A549 treated with CORT108297 at 1 μM for 4 hours (cell line): ENCODE results near the gene MYL6B. TPM values are rescaled to one million over a fixed set of nuclear protein-coding genes. Genes with fewer than 3 reads are reported as not detected.

ENCODE experiments used
- total RNA-seq: library from RNA; stranded (reverse); fragments of 200-300 nt; extraction: Qiagen RNA extraction; gene quantifications from 5 replicates; pipeline ENCODE4 v1.2.3, GENCODE V29; 2022

The MYL6B gene
- 70.7 to 88.4 TPM (median 84.6 TPM) in 5 replicates for total RNA-seq

DNA sequence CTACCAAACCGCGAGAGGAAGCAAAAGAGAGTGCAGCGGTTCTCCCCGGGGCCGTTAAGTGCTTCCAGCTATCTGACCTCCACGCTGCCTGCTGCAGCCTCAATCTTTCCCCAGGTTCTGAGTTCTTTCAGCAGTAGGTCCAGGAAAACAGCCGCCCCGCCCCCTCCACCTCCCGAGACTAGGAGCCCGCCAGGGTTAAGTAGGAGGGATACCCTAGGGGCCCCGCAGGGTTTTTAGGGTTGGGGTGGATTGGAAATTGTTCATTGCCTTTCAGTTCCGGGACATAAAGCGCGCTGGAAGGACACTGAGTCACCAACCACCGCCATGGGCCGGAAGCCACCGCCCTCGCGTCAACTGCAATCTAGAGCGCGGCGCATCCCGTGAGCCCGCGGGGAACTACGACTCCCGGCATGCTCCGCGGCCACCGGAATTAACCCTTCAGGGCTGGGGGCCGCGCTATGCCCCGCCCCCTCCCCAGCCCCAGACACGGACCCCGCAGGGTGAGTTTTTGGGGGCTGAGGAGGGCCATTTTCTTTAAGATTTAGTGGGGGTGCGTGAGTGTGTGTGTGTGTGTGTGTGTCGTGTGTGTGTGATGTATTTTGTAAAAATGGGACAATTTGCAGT, at the start of gene MYL6B:
Gene MYL6B (plus strand): TSS at position 456 of the 624 bp plus-strand sequence. CDS start 1,332 bp downstream, outside the sequence.

GRCh38 chr12:56104109-56104814, 48.1 kb upstream of the MYL6B start, which contains the start of gene PA2G4:
Gene PA2G4 (plus strand): TSS chr12:56104559. CDS start chr12:56104738, 179 bp downstream.

GRCh38 chr12:56116267-56117081, 35.9 kb upstream of the MYL6B start, which contains the start of gene RPL41:
Gene RPL41 (plus strand): TSS chr12:56116633.

DNA sequence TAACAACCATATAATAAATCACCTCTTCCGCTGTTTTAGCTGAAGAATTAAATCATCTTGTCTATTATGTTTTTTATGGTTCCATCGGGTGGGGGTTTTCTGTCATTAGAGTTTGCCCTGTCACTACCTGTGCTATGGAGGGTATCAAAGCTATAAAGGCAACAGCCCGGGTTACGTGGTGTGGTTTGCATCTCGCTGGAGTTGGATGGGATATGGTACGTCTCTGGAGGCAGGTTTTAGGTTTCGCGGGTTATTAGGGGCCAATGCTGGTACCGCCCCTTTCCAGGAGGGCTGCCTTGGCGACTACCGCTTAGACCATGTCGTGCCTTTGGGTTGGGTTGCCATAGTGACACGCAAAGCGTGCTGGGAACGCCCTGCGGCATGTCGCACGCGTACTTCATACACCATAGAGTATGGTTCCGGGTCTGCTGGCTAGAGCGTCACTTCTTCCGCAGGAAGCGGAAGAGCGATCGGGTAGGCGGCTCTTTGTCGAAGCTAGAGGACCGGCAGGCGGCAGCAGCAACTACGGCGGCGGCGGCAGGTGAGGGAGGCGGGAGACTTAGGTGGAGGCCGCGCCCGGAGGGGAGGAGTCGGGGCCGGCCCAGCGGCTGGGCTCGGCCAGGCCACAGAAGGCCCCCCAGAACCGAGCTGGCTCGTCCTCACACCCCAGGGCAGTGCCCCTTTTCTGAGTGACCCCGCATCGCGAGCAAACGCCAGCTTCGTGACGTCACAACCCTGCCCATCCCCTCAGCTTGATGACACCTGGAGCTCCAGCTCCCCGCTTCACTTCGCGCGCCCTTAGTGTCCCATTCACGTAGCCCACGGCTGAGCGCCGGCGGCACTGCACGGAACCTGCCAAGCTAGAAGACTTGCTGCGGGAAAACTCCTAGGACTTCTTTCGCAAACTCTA, 34.4 kb upstream of the MYL6B start, which contains the start of gene ZC3H10:
Gene ZC3H10 (plus strand): TSS at position 489 of the 910 bp plus-strand sequence. CDS start 2,297 bp downstream, outside the sequence.

DNA sequence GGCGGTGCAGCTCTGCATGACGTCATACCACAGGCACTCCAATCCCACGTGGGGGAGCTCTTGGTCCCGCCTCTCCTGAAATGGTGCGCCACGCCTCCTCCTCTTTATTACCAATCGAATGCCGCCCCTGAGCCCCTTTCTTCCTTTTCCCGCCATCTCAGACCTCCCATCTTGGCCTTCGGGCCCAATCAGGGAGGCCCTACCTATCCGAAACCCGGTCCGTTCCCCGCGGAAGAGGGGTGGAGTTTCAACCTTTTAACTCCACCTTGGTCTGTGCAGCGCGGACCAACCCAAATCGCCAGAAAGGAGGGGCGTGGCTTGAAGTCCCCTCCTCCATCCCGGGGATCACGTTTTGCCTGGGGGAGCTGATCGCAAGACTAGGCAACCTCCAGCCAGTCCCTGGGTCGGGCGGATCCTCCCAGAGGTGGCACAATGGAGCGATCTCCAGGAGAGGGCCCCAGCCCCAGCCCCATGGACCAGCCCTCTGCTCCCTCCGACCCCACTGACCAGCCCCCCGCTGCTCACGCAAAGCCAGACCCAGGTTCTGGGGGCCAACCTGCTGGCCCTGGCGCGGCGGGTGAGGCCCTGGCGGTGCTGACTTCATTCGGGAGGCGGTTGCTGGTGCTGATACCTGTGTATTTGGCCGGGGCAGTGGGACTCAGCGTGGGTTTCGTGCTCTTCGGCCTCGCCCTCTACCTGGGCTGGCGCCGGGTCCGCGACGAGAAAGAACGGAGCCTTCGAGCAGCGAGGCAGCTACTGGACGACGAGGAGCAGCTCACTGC, 24.3 kb upstream of the MYL6B start, which contains the start of gene ESYT1:
Gene ESYT1 (plus strand): TSS at position 380 of the 782 bp plus-strand sequence. CDS start 53 bp downstream, at position 433.

DNA sequence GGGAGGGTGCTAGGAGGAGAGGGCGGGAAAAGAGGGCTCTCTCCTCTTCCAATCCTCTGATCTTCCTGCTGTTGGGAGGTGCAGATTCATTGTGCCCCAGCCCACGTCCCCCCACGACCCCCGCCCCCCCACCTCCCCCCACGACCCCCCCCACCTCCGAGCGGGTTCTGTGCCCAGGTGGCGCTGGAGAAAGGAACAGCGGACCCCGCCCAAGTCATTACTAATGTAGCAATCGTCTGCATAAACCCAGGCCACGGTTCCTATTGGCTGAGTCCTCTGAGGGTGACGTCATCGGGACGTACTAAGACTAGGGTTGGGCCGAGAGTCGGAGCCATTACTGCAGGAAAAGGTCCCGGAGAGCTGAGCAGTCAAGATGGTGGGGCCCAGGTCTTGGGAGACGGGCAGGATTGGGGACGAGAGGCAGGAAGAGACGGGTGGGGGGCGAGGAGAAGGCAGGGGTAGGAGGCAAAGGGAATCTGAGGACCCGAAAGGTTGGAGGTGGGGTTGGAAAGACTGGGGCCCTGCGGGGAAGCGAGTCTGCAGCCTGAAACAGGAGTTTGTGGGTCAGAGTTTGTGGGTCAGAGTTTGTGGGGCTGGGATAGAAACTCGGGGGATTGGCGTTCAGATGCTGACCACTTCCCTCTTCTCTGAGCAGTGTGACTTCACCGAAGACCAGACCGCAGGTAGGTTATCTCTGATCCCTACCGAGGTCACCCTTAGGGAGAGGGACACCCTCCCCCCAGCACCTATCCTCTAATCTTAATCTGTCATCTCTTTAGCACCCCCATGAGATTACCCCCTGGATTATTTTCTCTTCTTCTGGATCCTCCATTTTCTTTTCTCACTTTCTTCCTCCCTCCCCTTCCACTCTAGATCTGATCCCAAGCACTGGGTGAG, 5.9 kb downstream of the MYL6B start, which contains the start of gene MYL6:
Gene MYL6 (plus strand): TSS at position 331 of the 897 bp plus-strand sequence. CDS start 43 bp downstream, at position 374.

GRCh38 chr12:56189099-56189917, 36.9 kb downstream of the MYL6B start, which contains the start of gene SMARCC2:
Gene SMARCC2 (minus strand): TSS chr12:56189483. CDS start chr12:56189461, 22 bp downstream.

Other genes starting within 250 kb of the MYL6B start
- gene PYM1, start 224.7 kb upstream of the MYL6B start, total RNA-seq = 37.2 to 39.7 TPM (median 38.6 TPM) in 5 replicates
- gene DGKA, start 221.4 kb upstream of the MYL6B start, total RNA-seq = 14.3 to 21.8 TPM (median 17.7 TPM) in 5 replicates
- gene PMEL, start 186.5 kb upstream of the MYL6B start, total RNA-seq = 0.77 to 1.0 TPM (median 0.89 TPM) in 5 replicates
- gene CDK2, start 185.8 kb upstream of the MYL6B start, total RNA-seq = 46.4 to 60.7 TPM (median 57.7 TPM) in 5 replicates
- 27.1 to 36.8 TPM (median 34.3 TPM) in 5 replicates for gene RAB5B, start 178.5 kb upstream of the MYL6B start, total RNA-seq
- gene SUOX, start 155.3 kb upstream of the MYL6B start, total RNA-seq = 7.9 to 10.5 TPM (median 9.1 TPM) in 5 replicates
- 1.9 to 3.6 TPM (median 2.2 TPM) in 5 replicates for gene IKZF4, start 131.5 kb upstream of the MYL6B start, total RNA-seq
- 654 to 868 TPM (median 725 TPM) in 5 replicates for gene RPS26, start 110.7 kb upstream of the MYL6B start, total RNA-seq
- gene ERBB3, start 72.4 kb upstream of the MYL6B start, total RNA-seq = 1.0 to 1.8 TPM (median 1.6 TPM) in 5 replicates
- 281 to 362 TPM (median 303 TPM) in 5 replicates for gene PA2G4, start 48.0 kb upstream of the MYL6B start, total RNA-seq
- 4,645 to 5,946 TPM (median 5,878 TPM) in 5 replicates for gene RPL41, start 36.0 kb upstream of the MYL6B start, total RNA-seq
- 2.2 to 3.5 TPM (median 3.0 TPM) in 5 replicates for gene ZC3H10, start 34.3 kb upstream of the MYL6B start, total RNA-seq
- 61.9 to 73.2 TPM (median 68.2 TPM) in 5 replicates for gene ESYT1, start 24.3 kb upstream of the MYL6B start, total RNA-seq
- gene MYL6, start 5.8 kb downstream of the MYL6B start, total RNA-seq = 2,099 to 2,877 TPM (median 2,163 TPM) in 5 replicates
- 29.0 to 40.5 TPM (median 39.1 TPM) in 5 replicates for gene SMARCC2, start 36.9 kb downstream of the MYL6B start, total RNA-seq
- gene RNF41, start 69.3 kb downstream of the MYL6B start, total RNA-seq = 19.2 to 26.8 TPM (median 25.5 TPM) in 5 replicates
- gene NABP2, start 71.8 kb downstream of the MYL6B start, total RNA-seq = 55.2 to 63.7 TPM (median 60.3 TPM) in 5 replicates
- 0.09 TPM in 2 of 5 replicates, not detected in the others for gene SLC39A5, start 77.5 kb downstream of the MYL6B start, total RNA-seq
- 36.1 to 51.0 TPM (median 50.0 TPM) in 5 replicates for gene ANKRD52, start 105.8 kb downstream of the MYL6B start, total RNA-seq
- gene COQ10A, start 114.4 kb downstream of the MYL6B start, total RNA-seq = 16.9 to 19.6 TPM (median 18.6 TPM) in 5 replicates
- 143 to 171 TPM (median 150 TPM) in 5 replicates for gene CS, start 147.7 kb downstream of the MYL6B start, total RNA-seq
- 120 to 150 TPM (median 144 TPM) in 5 replicates for gene CNPY2, start 163.4 kb downstream of the MYL6B start, total RNA-seq
- 16.2 to 19.1 TPM (median 17.9 TPM) in 5 replicates for gene PAN2, start 181.4 kb downstream of the MYL6B start, total RNA-seq
- gene IL23A, start 186.3 kb downstream of the MYL6B start, total RNA-seq = 0.35 to 1.0 TPM (median 0.57 TPM) in 5 replicates
- gene STAT2, start 207.5 kb downstream of the MYL6B start, total RNA-seq = 11.8 to 15.2 TPM (median 12.7 TPM) in 5 replicates
- not detected in 5 replicates for gene APOF, start 210.3 kb downstream of the MYL6B start, total RNA-seq